GM10248 (cell line): ENCODE data around the gene DPYSL5.

Source experiments
- CTCF ChIA-PET: fragments of 300-600 bp; sonication (Branson Sonifier 250); formaldehyde crosslinking; extraction: SDS; loops from one replicate; lab custom pipeline; 2021; ENCODE audit warnings: antibody characterized with exemption; lab: Yijun Ruan, JAX
- POLR2A ChIA-PET: fragments of 350-650 bp; sonication (Branson Sonifier 250); formaldehyde crosslinking; extraction: SDS; loops from one replicate; lab custom pipeline; 2020; ENCODE audit warnings: antibody characterized with exemption; lab: Yijun Ruan, JAX
- DNase-seq: peaks from one replicate; pipeline ENCODE4 v3.0.0; 2012; ENCODE audit errors: extremely low spot score
- TF ChIP-seq, protein P1 (sequence below): IDR thresholded peaks from 2 replicates; pipeline ENCODE4 v1.5.1; 2012; ENCODE audit warnings: mild to moderate bottlenecking, low read depth; ENCODE audit errors: extremely low read depth, missing control alignments, control extremely low read depth

Gene DPYSL5

DNA sequence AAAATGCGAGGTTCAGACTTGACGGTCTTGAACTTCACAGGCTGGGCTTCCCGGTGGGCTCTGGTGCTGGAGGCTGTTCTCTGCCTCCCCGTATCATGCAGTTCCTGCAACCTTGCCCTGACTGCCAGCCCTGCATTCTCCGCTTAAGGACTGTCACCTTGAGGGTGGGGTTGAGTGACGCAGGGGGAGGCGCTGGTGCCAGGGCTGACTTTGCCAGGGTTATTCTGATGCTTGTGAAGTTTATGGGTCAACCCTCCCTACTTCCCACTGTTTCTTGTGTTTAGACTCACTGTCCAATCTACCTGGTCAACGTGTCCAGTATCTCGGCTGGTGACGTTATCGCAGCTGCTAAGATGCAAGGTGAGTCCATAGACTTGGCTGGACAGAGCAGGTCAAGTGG, 85.0 kb downstream of the DPYSL5 start:
- no peak for DNase-seq
- TF ChIP-seq, protein P1, sequence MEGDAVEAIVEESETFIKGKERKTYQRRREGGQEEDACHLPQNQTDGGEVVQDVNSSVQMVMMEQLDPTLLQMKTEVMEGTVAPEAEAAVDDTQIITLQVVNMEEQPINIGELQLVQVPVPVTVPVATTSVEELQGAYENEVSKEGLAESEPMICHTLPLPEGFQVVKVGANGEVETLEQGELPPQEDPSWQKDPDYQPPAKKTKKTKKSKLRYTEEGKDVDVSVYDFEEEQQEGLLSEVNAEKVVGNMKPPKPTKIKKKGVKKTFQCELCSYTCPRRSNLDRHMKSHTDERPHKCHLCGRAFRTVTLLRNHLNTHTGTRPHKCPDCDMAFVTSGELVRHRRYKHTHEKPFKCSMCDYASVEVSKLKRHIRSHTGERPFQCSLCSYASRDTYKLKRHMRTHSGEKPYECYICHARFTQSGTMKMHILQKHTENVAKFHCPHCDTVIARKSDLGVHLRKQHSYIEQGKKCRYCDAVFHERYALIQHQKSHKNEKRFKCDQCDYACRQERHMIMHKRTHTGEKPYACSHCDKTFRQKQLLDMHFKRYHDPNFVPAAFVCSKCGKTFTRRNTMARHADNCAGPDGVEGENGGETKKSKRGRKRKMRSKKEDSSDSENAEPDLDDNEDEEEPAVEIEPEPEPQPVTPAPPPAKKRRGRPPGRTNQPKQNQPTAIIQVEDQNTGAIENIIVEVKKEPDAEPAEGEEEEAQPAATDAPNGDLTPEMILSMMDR, result no peak
- POLR2A ChIA-PET, result no interaction called here
- CTCF ChIA-PET, result interaction anchor here (0.9 to 1.3 kb wide), 2 partner anchors 9 to 87 kb away, joined by 3 to 6 read pairs; no protein-coding TSS in a partner anchor

DNA sequence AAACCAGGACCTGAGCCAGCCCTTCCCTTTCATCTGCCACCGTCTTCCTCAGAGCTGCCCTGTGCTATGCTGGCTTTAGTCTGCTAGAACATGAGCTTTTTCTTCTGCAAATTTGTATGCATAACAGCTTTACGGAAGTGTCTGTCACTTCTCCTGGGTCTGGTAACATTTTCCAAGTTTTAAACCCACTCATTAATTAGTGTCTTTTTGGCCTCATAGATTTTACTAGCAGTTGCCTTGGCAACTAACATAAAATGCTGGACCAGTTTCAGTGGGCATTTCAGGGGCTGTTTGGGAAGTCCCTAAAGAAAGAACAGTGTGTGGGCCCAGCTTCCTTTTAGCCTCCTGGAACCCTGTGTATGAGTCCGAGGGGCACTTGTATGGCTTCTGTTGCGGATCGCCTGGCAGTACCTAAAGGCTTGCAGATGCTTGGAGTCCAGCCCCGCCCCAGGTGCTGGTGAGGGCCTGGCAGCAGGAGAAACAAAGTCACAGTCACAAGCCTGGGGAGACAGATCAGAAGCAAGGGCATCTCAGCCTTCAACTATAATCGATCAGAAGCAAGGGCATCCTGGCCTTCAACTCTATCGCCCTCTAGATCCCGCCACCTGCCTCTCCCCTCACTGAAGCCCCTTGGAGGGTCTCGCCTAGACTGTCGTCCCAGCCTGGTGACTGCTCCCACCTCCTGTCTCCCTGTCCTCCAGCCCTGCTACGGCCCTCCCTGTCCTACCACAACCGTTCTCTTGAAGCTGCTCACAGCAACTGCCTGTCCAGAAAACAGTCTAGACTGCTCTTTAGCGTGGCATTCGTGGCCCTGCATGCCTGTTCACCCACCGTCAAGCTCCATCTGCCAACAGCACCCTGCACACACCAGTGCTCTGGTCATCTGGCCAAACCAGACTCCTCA, 85.8 kb downstream of the DPYSL5 start:
- CTCF ChIA-PET, result interaction anchor here (1.3 to 2.2 kb wide), 2 partner anchors 9 to 88 kb away, joined by 6 to 8 read pairs; no protein-coding TSS in a partner anchor
- no peak for DNase-seq
- TF ChIP-seq, protein P1, result no peak

GRCh38 chr2:26934335-26934724, 86.4 kb downstream of the DPYSL5 start:
- ChIA-PET CTCF (interaction anchor here (1.3 to 2.2 kb wide), 2 partner anchors 9 to 88 kb away, joined by 6 to 8 read pairs; no protein-coding TSS in a partner anchor), POLR2A (no interaction called here)
- no peak for DNase-seq

More for the DNA sequence above, 85.8 kb downstream of the DPYSL5 start:
- POLR2A ChIA-PET, result no interaction called here

GRCh38 chr2:26934985-26935384, 87.1 kb downstream of the DPYSL5 start:
- no peak for DNase-seq
- ChIA-PET POLR2A (no interaction called here), CTCF (interaction anchor here (0.7 to 2.2 kb wide), 4 partner anchors 18 to 106 kb away, joined by 3 to 8 read pairs (median 3); no protein-coding TSS in a partner anchor)
- TF ChIP-seq, protein P1, result no peak

More at GRCh38 chr2:26934335-26934724, 86.4 kb downstream of the DPYSL5 start:
- TF ChIP-seq, protein P1, result no peak

DNA sequence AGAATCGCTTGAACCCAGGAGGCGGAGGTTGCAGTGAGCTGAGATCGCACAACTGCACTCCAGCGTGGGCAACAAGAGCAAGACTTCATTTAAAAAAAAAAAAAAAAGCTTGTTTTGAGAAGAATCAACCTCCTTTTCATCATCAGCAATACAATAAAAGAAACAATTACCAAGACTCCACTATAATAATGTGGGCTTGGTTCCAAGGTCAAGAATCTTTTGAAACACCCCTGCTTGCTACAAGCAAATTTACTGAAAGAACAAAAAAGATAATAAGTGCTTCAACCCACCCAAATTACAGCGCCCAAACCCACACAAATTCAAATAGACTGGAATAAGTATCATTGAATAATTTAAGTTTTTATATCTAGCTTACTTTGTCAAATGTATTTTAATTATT, 88.9 kb downstream of the DPYSL5 start:
- TF ChIP-seq, protein P1, result no peak
- CTCF ChIA-PET, result interaction anchor here (0.6 to 2.9 kb wide), 3 partner anchors 8 to 90 kb away, joined by 3 to 16 read pairs (median 3); no protein-coding TSS in a partner anchor
- no peak for DNase-seq
- POLR2A ChIA-PET, result no interaction called here

GRCh38 chr2:26938399-26939118, 90.6 kb downstream of the DPYSL5 start:
- DNase-seq, result no peak
- CTCF ChIA-PET, result interaction anchor here (2.9 to 6.9 kb wide), 2 partner anchors 92 to 94 kb away, joined by 16 to 103 read pairs; partner anchors contain the start of gene DPYSL5
- POLR2A ChIA-PET, result no interaction called here
- TF ChIP-seq, protein P1, result no peak
